K562 (cell line): Measurements from ENCODE around the gene MAP7D1.

Experiments used
- BCOR ChIP-seq: fragments of 450-650 bp; IDR thresholded peaks from 2 replicates; pipeline ENCODE4 v1.6.1; 2016
- PKNOX1 ChIP-seq: fragments of 450-650 bp; IDR thresholded peaks from 2 replicates; pipeline ENCODE4 v1.6.1; 2016
- POLR2A ChIP-seq: fragments of 450-650 bp; conservative IDR thresholded peaks from 2 replicates; pipeline ENCODE4 v1.6.1; 2016
- POLR2AphosphoS5 ChIP-seq: IDR thresholded peaks from 2 replicates; pipeline ENCODE4 v1.6.1; 2011; ENCODE audit warnings: mild to moderate bottlenecking, low read depth, low read length, moderate library complexity; ENCODE audit not compliant: control insufficient read depth, insufficient read depth
- USF2 ChIP-seq: sonication (generic); formaldehyde crosslinking; IDR thresholded peaks from 2 replicates; pipeline ENCODE4 v1.5.0; 2020; ENCODE audit warnings: missing genetic modification reagents
- ZBTB1 ChIP-seq: sonication (generic); formaldehyde crosslinking; IDR thresholded peaks from 2 replicates; pipeline ENCODE4 v1.8.1; 2023; ENCODE audit warnings: missing genetic modification reagents, low read depth, mild to moderate bottlenecking, borderline replicate concordance

- no peak for TF ChIP-seq PKNOX1
- TF ChIP-seq POLR2A: no peak
- TF ChIP-seq ZBTB1 (CRISPR knock-in tag): no peak
- TF ChIP-seq USF2 (CRISPR knock-in tag): no peak
- TF ChIP-seq POLR2AphosphoS5: no peak
- TF ChIP-seq BCOR: no peak
Observed at GRCh38 chr1:36137776-36138175, 18.2 kb upstream of the MAP7D1 start.
